GM12873 (cell line): ENCODE measurements around the gene PKNOX2.
A peak's percentile ranks its signal among the peaks of the same experiment; 100 is the strongest.

Experiments used
- CTCF ChIP-seq: IDR thresholded peaks from 2 replicates; pipeline ENCODE4 v1.5.1; 2012; ENCODE audit warnings: low read depth, mild to moderate bottlenecking, moderate library complexity, low read length, control low read depth; ENCODE audit not compliant: insufficient read depth; ENCODE audit errors: missing control alignments

PKNOX2 gene

GRCh38 chr11:125431009-125431408 is 266.5 kb downstream of the PKNOX2 start:
- no peak for TF ChIP-seq CTCF

- TF ChIP-seq CTCF, result no peak
Observed at GRCh38 chr11:125431481-125431880, 266.9 kb downstream of the PKNOX2 start.

GRCh38 chr11:125433454-125434121 is 269.0 kb downstream of the PKNOX2 start:
- peak; percentile 74 for TF ChIP-seq CTCF

- TF ChIP-seq CTCF, result no peak
Observed at GRCh38 chr11:125435461-125436238, 271.1 kb downstream of the PKNOX2 start.

- TF ChIP-seq CTCF, result no peak
Observed at GRCh38 chr11:125441648-125442410, 277.3 kb downstream of the PKNOX2 start.

- TF ChIP-seq CTCF, result no peak
Observed at GRCh38 chr11:125442946-125443345, 278.4 kb downstream of the PKNOX2 start.

GRCh38 chr11:125443767-125444311 is 279.3 kb downstream of the PKNOX2 start:
- TF ChIP-seq CTCF, result no peak
